Measurements from ENCODE around the gene EPHA6. TPM values are rescaled to one million over a fixed set of nuclear protein-coding genes. Genes with fewer than 3 reads are reported as not detected.

EPHA6 gene
- polyA plus RNA-seq, 2 of the 4 experiments (the other 2 are of a cell fraction): 0.08 TPM

GRCh38 chr3:97656638-97657037 lies 842.2 kb downstream of the EPHA6 start:
- DNase-seq (ENCODE audit: low read depth in 1 of 2, low spot score in 1 of 2) (no peak), ATAC-seq (no peak), FAIRE-seq (no peak)
- POLR2A ChIA-PET: no interaction called here
- H3K27ac ChIP-seq: no peak overlapping the region
- no peak overlapping the region for H3K4me3 ChIP-seq
- TF ChIP-seq PHF8 (IDR thresholded peaks at IDR 0.05; ENCODE audit: borderline replicate concordance, low read depth) (no peak), TP53 (CRISPR knock-in tag; IDR thresholded peaks at IDR 0.05) (no peak), POLR2A (IDR thresholded peaks at IDR 0.05; ENCODE audit: low read length) (no peak), KDM1A (IDR thresholded peaks at IDR 0.05; ENCODE audit: low read depth) (no peak), HOXB5 (CRISPR knock-in tag; IDR thresholded peaks at IDR 0.05) (no peak), HEYL (CRISPR knock-in tag; IDR thresholded peaks at IDR 0.05) (no peak), CBX2 (IDR thresholded peaks at IDR 0.05; ENCODE audit: borderline replicate concordance, low read depth) (no peak), FOXS1 (CRISPR knock-in tag; IDR thresholded peaks at IDR 0.05) (no peak)
- TF ChIP-seq, protein P1, sequence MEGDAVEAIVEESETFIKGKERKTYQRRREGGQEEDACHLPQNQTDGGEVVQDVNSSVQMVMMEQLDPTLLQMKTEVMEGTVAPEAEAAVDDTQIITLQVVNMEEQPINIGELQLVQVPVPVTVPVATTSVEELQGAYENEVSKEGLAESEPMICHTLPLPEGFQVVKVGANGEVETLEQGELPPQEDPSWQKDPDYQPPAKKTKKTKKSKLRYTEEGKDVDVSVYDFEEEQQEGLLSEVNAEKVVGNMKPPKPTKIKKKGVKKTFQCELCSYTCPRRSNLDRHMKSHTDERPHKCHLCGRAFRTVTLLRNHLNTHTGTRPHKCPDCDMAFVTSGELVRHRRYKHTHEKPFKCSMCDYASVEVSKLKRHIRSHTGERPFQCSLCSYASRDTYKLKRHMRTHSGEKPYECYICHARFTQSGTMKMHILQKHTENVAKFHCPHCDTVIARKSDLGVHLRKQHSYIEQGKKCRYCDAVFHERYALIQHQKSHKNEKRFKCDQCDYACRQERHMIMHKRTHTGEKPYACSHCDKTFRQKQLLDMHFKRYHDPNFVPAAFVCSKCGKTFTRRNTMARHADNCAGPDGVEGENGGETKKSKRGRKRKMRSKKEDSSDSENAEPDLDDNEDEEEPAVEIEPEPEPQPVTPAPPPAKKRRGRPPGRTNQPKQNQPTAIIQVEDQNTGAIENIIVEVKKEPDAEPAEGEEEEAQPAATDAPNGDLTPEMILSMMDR (IDR thresholded peaks at IDR 0.05): no peak
- CTCF ChIA-PET: interaction anchor here (1.1 kb wide), 1 partner anchor 63 kb away, joined by 4 read pairs; no protein-coding TSS in a partner anchor
- no peaks in the 10 kb centered on the region for H3K4me1 ChIP-seq
- no peak overlapping the region for H3K4me2 ChIP-seq
- no peaks in the 10 kb centered on the region for H3K9me3 ChIP-seq

- FAIRE-seq (peak; percentile 28), DNase-seq (ENCODE audit: low read depth in 1 of 2, low spot score in 1 of 2) (peak; percentile 1 to 39), ATAC-seq (peak; percentile 70 to 74)
- POLR2A ChIA-PET: no interaction called here
- WGBS (ENCODE audit: missing lambda C conversion rate): 32% methylated on average over 3 of the region's 3 CpGs
- no peak for TF ChIP-seq HOXA7 (CRISPR knock-in tag; IDR thresholded peaks at IDR 0.05)
- peak; percentile 60 to 66 for TF ChIP-seq RAD21 (conservative IDR thresholded peaks at IDR 0.05 in 1 of 2, IDR thresholded peaks at IDR 0.05 in 1 of 2)
- TF ChIP-seq HDAC2 (IDR thresholded peaks at IDR 0.05): no peak
- TF ChIP-seq, protein P1 (IDR thresholded peaks at IDR 0.05): peak; percentile 72
- TF ChIP-seq CHD2 (IDR thresholded peaks at IDR 0.05; ENCODE audit: low read length, partially characterized antibody): no peak
- TF ChIP-seq SMC3 (IDR thresholded peaks at IDR 0.05): peak; percentile 72
- H3K4me2 ChIP-seq: no peak overlapping the region
- H3K4me3 ChIP-seq: no peak overlapping the region
- CTCF ChIA-PET: interaction anchor here (0.7 to 1.1 kb wide), 3 partner anchors 9 to 26 kb away, joined by 3 to 4 read pairs (median 3); no protein-coding TSS in a partner anchor
- no peaks in the 10 kb centered on the region for H3K9me3 ChIP-seq
- H3K27ac ChIP-seq: no peak overlapping the region
- no peaks in the 10 kb centered on the region for H3K4me1 ChIP-seq
These were observed 844.4 kb downstream of the EPHA6 start for GRCh38 chr3:97658668-97659285.

DNA sequence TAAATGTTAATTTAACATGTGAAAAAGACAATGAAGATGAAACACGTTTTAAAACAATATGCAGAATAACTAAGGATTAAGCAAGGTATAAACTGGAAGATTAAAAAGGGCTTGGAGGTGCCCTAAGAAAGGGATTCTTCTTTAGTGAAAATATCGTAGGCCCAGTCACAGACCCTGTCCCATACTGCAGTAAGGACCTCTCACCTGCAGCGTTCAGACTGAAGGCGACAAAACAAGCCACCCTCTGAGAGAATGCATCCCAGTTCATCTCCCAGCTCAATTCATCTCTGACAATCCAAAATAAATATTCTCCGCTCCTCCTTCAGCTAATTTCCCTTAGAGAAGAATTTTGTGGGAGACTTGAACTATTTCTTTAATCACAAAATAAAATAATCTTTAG lies 847.9 kb downstream of the EPHA6 start:
- no peak for TF ChIP-seq ZC3H11A (IDR thresholded peaks at IDR 0.05)
- no peak for TF ChIP-seq MAFK (IDR thresholded peaks at IDR 0.05; ENCODE audit: partially characterized antibody)
- TF ChIP-seq ATOH8 (CRISPR knock-in tag; IDR thresholded peaks at IDR 0.05; ENCODE audit: low read depth): no peak
- TF ChIP-seq NR3C1 (IDR thresholded peaks at IDR 0.05): no peak
- TF ChIP-seq RAD21 (conservative IDR thresholded peaks at IDR 0.05 in 1 of 2, IDR thresholded peaks at IDR 0.05 in 1 of 2): no peak
- no peak for TF ChIP-seq HOXB13 (CRISPR knock-in tag; IDR thresholded peaks at IDR 0.05; ENCODE audit: low read depth)
- TF ChIP-seq FOXS1 (CRISPR knock-in tag; IDR thresholded peaks at IDR 0.05): no peak
- TF ChIP-seq USF2 (IDR thresholded peaks at IDR 0.05): no peak
- no peak for TF ChIP-seq ESRRA (IDR thresholded peaks at IDR 0.05; ENCODE audit: borderline replicate concordance, low read length)
- no peak for TF ChIP-seq ZFP36 (IDR thresholded peaks at IDR 0.05; ENCODE audit: borderline replicate concordance, partially characterized antibody)
- TF ChIP-seq GATA3 (IDR thresholded peaks at IDR 0.05; ENCODE audit: borderline replicate concordance): no peak
- no peak for TF ChIP-seq CBX8 (IDR thresholded peaks at IDR 0.05)
- TF ChIP-seq RARB (CRISPR knock-in tag; IDR thresholded peaks at IDR 0.05): no peak
- TF ChIP-seq BHLHE40 (IDR thresholded peaks at IDR 0.05; ENCODE audit: low read depth, low read length): no peak
- no peak for TF ChIP-seq PHF8 (IDR thresholded peaks at IDR 0.05; ENCODE audit: borderline replicate concordance, low read depth)
- no peak for TF ChIP-seq RNF2 (IDR thresholded peaks at IDR 0.05; ENCODE audit: borderline replicate concordance, low read depth)
- no peak for TF ChIP-seq NFE2L2 (conservative IDR thresholded peaks at IDR 0.05; ENCODE audit: low read length)
- WGBS (ENCODE audit: missing lambda C conversion rate): 19% methylated on average over 5 of the region's 5 CpGs
- no peak for ATAC-seq
- FAIRE-seq: no peak
- Histone ChIP-seq H3K4me1 (no peaks in the 10 kb centered on the region), H3K27ac (no peak overlapping the region), H3K4me2 (no peak overlapping the region), H3K9me3 (no peaks in the 10 kb centered on the region), H3K4me3 (no peak overlapping the region)
- DNase-seq (ENCODE audit: low read depth in 1 of 2, low spot score in 1 of 2): no peak
- CTCF ChIA-PET: no interaction called here
- POLR2A ChIA-PET: no interaction called here

Measured in A549 (cell line).